Sigmoid colon (tissue), 7 donors: ENCODE data around the gene RNASEL. TPM values are rescaled to one million over a fixed set of nuclear protein-coding genes. Genes with fewer than 3 reads are reported as not detected.

Source experiments
- DNase-seq: peaks from one replicate; pipeline ENCODE4 v3.0.0-alpha.2; 2019
- H3K27ac ChIP-seq, 4 donors: fragments of 200-600 bp; sonication (generic); one replicate each; pipeline ENCODE4 v1.5.1; 2016 to 2019; ENCODE audit warnings: mild to moderate bottlenecking in 1 of 4
- H3K27me3 ChIP-seq, 3 donors: fragments of 200-600 bp; sonication (generic); one replicate each; pipeline ENCODE4 v1.5.1; 2019; ENCODE audit warnings: mild to moderate bottlenecking in 1 of 3
- H3K36me3 ChIP-seq, 4 donors: fragments of 200-600 bp; sonication (generic); one replicate each; pipeline ENCODE4 v1.5.1; 2016 to 2019
- H3K4me1 ChIP-seq, 4 donors: fragments of 200-600 bp; sonication (generic); one replicate each; pipeline ENCODE4 v1.5.1; 2017 to 2019
- H3K4me3 ChIP-seq, 4 donors: fragments of 200-600 bp; sonication (generic); one replicate each; pipeline ENCODE4 v1.5.1; 2017 to 2019; ENCODE audit warnings: mild to moderate bottlenecking in 2 of 4, moderate library complexity in 1 of 4
- H3K9me3 ChIP-seq, 4 donors: fragments of 200-600 bp in 3 of 4; sonication (generic) in 3 of 4; one replicate each; pipeline versions ENCODE4 v1.5.1 to v1.6.1; 2013 to 2019
- EP300 ChIP-seq, 4 donors: sonication (generic); formaldehyde crosslinking; IDR thresholded peaks; one replicate each; pipeline ENCODE4 v1.6.1; 2017; ENCODE audit warnings: antibody characterized with exemption in 4 of 4
- POLR2A ChIP-seq, 2 donors: fragments of 450-650 bp; IDR thresholded peaks; one replicate each; pipeline ENCODE4 v1.6.1; 2016; ENCODE audit warnings: antibody characterized with exemption in 2 of 2, mild to moderate bottlenecking in 2 of 2, moderate library complexity in 2 of 2
- POLR2AphosphoS5 ChIP-seq, 4 donors: sonication (generic); formaldehyde crosslinking; IDR thresholded peaks; one replicate each; pipeline ENCODE4 v1.6.1; 2017; ENCODE audit warnings: antibody characterized with exemption in 4 of 4
- WGBS, 2 donors: extraction: QIAGEN DNeasy Blood & Tissue Kit; methylation state at CpG; one replicate each; pipeline ENCODE4 v1.1.7; 2013; 5-methylcytosine and 5-hydroxymethylcytosine counted together
- intact Hi-C: fragments of 100-400 bp; cut with DNase I; formaldehyde crosslinking; loops from one replicate; pipeline ENCODE4 v1.15.1; 2023
- polyA plus RNA-seq, 3 donors: library from polyadenylated mRNA; stranded (reverse); fragments of 200-250 nt; gene quantifications; one replicate each; pipeline ENCODE4 v1.2.3, GENCODE V29; 2013
- total RNA-seq, 4 donors: library from RNA; depleted of rRNA; stranded (reverse); fragments of >200 nt; gene quantifications; one replicate each; pipeline ENCODE4 v1.1.0, GENCODE V29; 2016
- TF ChIP-seq, protein P1 (sequence below), 4 experiments: fragments of 450-650 bp in 3 of 4; fragments of 200-600 bp in 1 of 4; IDR thresholded peaks; one replicate each; pipeline ENCODE4 v1.5.1; 2016 to 2019; ENCODE audit warnings: antibody characterized with exemption in 4 of 4, mild to moderate bottlenecking in 3 of 4, moderate library complexity in 2 of 4
- donor health status: healthy with polysubstance abuse.
- donor health status: Bipolar disorder and iron deficiency.
- donor health status: healthy.

The RNASEL gene
- total and polyA plus RNA-seq, 7 donors = 6.0 to 10.0 (median 7.4) TPM

DNA sequence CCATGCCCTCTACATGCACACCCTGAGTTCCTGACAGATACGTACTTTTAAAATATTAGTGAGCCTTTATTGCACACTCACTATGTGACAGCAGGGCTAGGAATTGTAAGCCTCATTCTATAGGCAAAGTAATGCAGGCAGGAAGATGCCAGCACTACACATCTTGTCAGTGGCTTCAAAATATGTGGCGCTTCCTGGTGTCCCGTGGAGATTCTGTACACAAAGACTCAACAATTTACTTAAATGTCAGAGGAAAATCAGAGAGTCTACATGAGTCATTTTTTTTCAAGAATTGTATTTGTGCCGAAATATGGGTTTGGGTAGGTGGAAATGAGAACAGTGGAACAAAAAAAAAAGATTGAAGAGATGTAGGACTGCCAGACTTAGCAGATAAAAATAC lies 27.6 kb downstream of the RNASEL start:
- Histone ChIP-seq H3K27me3 (no peaks in the 10 kb centered on the region), H3K27ac (no peak overlapping the region), H3K4me1 (no peaks in the 10 kb centered on the region), H3K9me3 (no peaks in the 10 kb centered on the region), H3K36me3 (no peaks in the 10 kb centered on the region), H3K4me3 (no peak overlapping the region)
- WGBS, 2 donors = 66 to 73% methylated on average over 4 of the region's 4 CpGs
- intact Hi-C loops = no loop called here
- no peak for DNase-seq
- TF ChIP-seq POLR2AphosphoS5 (IDR thresholded peaks at IDR 0.05) (no peak), EP300 (IDR thresholded peaks at IDR 0.05) (no peak), POLR2A (IDR thresholded peaks at IDR 0.05) (no peak)
- TF ChIP-seq, protein P1, sequence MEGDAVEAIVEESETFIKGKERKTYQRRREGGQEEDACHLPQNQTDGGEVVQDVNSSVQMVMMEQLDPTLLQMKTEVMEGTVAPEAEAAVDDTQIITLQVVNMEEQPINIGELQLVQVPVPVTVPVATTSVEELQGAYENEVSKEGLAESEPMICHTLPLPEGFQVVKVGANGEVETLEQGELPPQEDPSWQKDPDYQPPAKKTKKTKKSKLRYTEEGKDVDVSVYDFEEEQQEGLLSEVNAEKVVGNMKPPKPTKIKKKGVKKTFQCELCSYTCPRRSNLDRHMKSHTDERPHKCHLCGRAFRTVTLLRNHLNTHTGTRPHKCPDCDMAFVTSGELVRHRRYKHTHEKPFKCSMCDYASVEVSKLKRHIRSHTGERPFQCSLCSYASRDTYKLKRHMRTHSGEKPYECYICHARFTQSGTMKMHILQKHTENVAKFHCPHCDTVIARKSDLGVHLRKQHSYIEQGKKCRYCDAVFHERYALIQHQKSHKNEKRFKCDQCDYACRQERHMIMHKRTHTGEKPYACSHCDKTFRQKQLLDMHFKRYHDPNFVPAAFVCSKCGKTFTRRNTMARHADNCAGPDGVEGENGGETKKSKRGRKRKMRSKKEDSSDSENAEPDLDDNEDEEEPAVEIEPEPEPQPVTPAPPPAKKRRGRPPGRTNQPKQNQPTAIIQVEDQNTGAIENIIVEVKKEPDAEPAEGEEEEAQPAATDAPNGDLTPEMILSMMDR (IDR thresholded peaks at IDR 0.05) = no peak

DNA sequence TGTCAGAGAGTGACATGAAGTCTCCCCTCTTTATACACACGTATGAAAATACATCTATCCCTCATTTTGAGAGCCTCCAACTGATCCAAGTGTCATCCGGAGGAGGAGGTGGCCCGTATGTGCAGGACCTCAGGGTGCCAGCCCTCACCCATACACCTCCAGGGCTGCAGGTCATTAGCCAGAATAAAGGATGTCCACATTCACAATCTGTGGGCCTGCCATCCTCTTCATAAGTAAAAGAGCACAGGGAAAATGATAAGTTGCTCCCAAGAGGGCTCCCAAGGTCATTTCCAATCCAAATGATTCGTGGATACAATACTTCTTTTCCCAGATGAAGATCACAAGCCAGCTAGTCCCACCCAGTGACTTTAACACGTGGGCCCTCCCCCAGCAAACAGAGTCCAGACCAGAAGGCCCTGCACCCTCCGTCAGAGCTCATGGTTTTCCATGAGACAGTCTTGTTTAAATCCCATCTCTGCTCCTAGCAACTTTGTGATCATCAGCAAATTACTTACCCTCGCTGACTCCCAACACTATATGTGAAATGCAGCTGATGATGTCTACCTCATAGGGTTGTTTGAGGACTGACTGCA lies 28.6 kb downstream of the RNASEL start:
- 76 to 77% methylated on average over 7 of the region's 7 CpGs for WGBS, 2 donors
- H3K4me1 ChIP-seq = no peaks in the 10 kb centered on the region
- intact Hi-C loops = no loop called here

DNA sequence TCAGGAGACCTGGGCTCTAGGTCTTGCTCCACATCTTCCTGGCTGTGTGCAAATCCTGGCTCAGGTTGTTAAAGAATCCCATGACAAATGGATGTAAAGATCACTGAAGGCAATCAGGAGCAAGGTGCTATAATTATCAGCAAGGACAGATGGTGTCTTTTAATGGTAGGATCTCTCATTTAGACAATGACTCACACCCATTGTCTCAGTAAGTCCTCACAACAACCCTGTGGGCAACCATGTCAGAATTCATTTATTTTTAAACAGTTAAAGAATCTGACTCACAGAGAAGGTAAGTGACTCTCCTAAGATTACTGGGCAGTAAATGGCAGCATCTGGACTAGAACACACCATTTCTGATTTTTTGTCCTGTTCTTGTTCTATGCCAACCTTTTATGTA lies 32.8 kb downstream of the RNASEL start:
- no peak overlapping the region for H3K4me3 ChIP-seq
- intact Hi-C loops = no loop called here
- H3K36me3 ChIP-seq = no peaks in the 10 kb centered on the region
- H3K27me3 ChIP-seq = no peaks in the 10 kb centered on the region
- peaks cover 0 to 7% (median 2%) of the 10 kb centered on the region in 4 donors for H3K9me3 ChIP-seq
- H3K4me1 ChIP-seq = no peaks in the 10 kb centered on the region
- no peak for DNase-seq
- TF ChIP-seq EP300 (IDR thresholded peaks at IDR 0.05) = no peak
- no peak for TF ChIP-seq POLR2A (IDR thresholded peaks at IDR 0.05)
- TF ChIP-seq, protein P1 (IDR thresholded peaks at IDR 0.05) = no peak
- no peak for TF ChIP-seq POLR2AphosphoS5 (IDR thresholded peaks at IDR 0.05)
- no peak overlapping the region for H3K27ac ChIP-seq

More for the DNA sequence above, 28.6 kb downstream of the RNASEL start:
- no peak overlapping the region for H3K4me3 ChIP-seq
- no peak for DNase-seq
- no peak overlapping the region for H3K27ac ChIP-seq
- no peaks in the 10 kb centered on the region for H3K27me3 ChIP-seq
- no peaks in the 10 kb centered on the region for H3K9me3 ChIP-seq
- H3K36me3 ChIP-seq = no peaks in the 10 kb centered on the region
- TF ChIP-seq, protein P1 (IDR thresholded peaks at IDR 0.05) = no peak
- no peak for TF ChIP-seq POLR2AphosphoS5 (IDR thresholded peaks at IDR 0.05)
- no peak for TF ChIP-seq POLR2A (IDR thresholded peaks at IDR 0.05)
- TF ChIP-seq EP300 (IDR thresholded peaks at IDR 0.05) = no peak

DNA sequence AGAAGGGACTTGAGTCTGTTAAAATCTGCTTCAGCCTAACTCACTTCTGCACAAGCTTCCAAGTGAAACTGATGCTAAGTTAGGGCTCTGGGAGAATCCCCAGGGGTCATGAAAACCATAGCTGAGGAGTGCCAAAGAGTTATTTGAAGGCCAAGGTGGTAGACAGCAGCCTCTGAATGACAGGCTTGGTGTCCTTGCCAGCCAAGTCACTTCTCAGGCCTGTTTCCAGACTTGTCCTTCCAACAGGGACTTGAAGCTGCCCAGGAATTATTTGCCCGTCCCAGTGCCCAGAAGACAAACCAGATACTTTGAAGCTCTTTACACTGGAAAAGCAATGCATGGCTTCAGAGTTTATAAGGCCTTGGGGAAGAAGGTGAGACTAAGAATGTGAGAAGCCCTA lies 33.6 kb downstream of the RNASEL start:
- H3K9me3 ChIP-seq = peaks cover 0 to 7% (median 2%) of the 10 kb centered on the region in 4 donors
- H3K27me3 ChIP-seq = no peaks in the 10 kb centered on the region
- no peak for DNase-seq
- WGBS, 2 donors = 95 to 96% methylated on average over 1 of the region's 1 CpG
- H3K4me1 ChIP-seq = no peaks in the 10 kb centered on the region
- no peak for TF ChIP-seq EP300 (IDR thresholded peaks at IDR 0.05)
- no peak for TF ChIP-seq POLR2A (IDR thresholded peaks at IDR 0.05)
- TF ChIP-seq, protein P1 (IDR thresholded peaks at IDR 0.05) = no peak
- no peak for TF ChIP-seq POLR2AphosphoS5 (IDR thresholded peaks at IDR 0.05)
- intact Hi-C loops = no loop called here
- no peak overlapping the region for H3K27ac ChIP-seq
- no peak overlapping the region for H3K4me3 ChIP-seq
- no peaks in the 10 kb centered on the region for H3K36me3 ChIP-seq

DNA sequence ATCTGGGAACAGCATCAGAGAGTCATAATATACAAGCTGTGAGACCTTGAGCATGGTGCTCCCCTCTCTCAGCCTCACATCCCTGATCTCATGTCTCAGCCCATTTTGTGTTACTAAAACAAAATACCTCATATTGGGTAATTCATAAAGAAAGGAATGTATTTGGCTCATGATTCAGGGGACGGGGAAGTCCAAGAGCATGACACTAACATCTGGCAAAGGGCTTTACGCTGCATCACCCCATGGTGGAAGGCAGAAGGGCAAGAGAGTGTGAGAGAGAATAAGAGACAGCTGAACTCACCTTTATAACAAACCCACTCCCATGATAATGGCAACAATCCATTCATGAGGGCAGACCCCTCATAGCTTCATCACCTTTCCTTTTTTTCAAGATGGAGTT lies 36.5 kb downstream of the RNASEL start:
- Histone ChIP-seq H3K27me3 (no peaks in the 10 kb centered on the region), H3K4me1 (no peaks in the 10 kb centered on the region), H3K4me3 (no peak overlapping the region), H3K27ac (no peak overlapping the region), H3K9me3 (peaks cover 0 to 7% (median 2%) of the 10 kb centered on the region in 4 donors), H3K36me3 (no peaks in the 10 kb centered on the region)
- TF ChIP-seq POLR2AphosphoS5 (IDR thresholded peaks at IDR 0.05) (no peak), POLR2A (IDR thresholded peaks at IDR 0.05) (no peak), EP300 (IDR thresholded peaks at IDR 0.05) (no peak)
- TF ChIP-seq, protein P1 (IDR thresholded peaks at IDR 0.05) = no peak
- 87 to 91% methylated on average over 2 of the region's 2 CpGs for WGBS, 2 donors
- DNase-seq = no peak
- intact Hi-C loops = no loop called here
